ENCODE results near the gene SPEM1.
A peak's percentile ranks its signal among the peaks of the same experiment; 100 is the strongest.

The SPEM1 gene

GRCh38 chr17:7419819-7420610 lies at the start of gene SPEM1:
Gene SPEM1, plus strand, starts transcription at chr17:7420324. Its CDS starts 61 bp downstream, at chr17:7420385.
- DNase-seq: no peak

GRCh38 chr17:7370853-7371252 lies 49.3 kb upstream of the SPEM1 start:
- DNase-seq: no peak

- no peak for DNase-seq
These were observed 45.8 kb upstream of the SPEM1 start for GRCh38 chr17:7374353-7374752.

DNA sequence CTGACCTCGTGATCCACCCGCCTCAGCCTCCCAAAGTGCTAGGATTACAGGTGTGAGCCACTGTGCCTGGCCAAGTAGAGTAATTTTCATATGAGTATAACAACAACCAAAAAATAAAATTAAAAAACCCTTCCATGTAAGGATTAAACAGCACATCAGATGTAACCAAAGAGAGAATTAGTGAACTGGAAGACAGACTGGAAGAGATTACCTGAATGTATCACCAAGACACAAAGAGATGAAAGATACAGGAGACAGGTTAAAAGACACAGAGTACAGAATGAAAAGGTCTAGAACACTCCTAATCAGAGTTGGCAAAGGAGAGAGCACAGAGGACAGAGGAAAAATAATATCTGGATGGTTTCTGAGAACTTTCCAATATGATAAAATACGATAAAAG lies 41.0 kb upstream of the SPEM1 start:
- no peak for DNase-seq

DNA sequence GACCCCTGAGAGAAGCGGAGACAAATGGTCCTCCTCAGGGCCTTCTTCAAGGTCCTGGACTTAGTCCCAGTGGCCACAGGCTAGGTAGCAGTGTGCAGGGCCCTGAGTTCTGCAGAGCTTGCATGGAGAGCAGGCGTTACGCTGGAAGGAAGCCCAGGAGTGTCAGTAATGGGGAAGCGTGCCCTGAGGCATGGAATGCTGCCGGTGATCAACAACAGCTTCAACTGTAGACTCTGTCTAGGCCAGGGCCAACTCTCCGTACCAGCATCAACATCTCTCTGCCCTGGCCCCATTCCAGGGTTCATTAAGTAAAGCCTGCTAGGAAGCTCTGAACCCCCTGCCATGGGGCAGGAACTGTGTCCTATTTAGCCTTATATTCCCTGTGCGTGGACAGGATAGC lies 39.8 kb upstream of the SPEM1 start:
- no peak for DNase-seq

DNA sequence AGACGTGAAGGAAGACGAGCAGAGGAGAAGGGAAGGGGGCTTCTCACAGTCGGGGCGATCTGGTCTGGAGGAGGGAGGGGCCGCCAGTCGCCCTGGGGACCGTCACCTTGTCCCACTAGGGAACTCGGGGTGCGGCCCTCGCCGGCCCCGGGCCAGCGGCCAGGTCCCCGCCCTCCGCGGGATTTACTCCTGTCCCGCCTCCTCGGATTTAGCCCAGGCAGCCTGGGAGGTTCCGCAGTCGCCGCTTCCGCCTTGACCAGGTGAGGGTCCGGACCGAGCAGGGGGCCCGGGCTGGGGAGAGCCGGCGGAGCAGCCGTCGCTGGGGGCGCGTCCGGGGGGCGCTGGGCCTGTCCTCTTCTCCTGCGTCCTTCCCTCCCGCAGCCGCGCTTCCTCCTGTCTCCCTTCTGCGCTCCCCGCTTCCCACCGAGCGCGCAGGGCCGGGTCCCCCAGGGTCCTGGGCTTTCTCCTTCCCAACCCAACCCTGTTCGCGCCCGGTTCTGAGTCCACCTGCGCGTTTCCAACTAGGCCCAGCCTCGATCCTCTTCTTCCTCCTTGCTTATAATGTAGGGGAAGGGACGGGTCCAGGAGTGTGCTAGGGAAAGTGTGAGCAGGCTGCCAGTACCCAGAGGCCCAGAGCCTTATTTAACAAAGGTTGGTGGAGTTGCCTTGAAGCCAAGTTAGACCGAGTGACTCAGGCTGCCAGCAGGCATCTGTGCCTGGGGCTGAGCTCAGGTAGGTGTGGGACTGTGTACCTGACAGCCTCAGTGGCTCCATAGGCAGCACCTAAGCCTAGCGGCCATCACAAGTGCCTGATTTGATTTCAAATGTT lies 39.1 kb upstream of the SPEM1 start, which contains the start of gene TNK1:
TNK1 (plus strand) TSS at position 235 of the 829 bp plus-strand sequence. CDS start 1,838 bp downstream, outside the sequence.
- DNase-seq: no peak

GRCh38 chr17:7382901-7383300 lies 37.2 kb upstream of the SPEM1 start:
- DNase-seq: no peak

- DNase-seq: no peak
These were observed 36.8 kb upstream of the SPEM1 start for GRCh38 chr17:7383371-7383741.

- peak; percentile 76 to 86 for DNase-seq
These were observed 36.2 kb upstream of the SPEM1 start for GRCh38 chr17:7383742-7384488.

DNA sequence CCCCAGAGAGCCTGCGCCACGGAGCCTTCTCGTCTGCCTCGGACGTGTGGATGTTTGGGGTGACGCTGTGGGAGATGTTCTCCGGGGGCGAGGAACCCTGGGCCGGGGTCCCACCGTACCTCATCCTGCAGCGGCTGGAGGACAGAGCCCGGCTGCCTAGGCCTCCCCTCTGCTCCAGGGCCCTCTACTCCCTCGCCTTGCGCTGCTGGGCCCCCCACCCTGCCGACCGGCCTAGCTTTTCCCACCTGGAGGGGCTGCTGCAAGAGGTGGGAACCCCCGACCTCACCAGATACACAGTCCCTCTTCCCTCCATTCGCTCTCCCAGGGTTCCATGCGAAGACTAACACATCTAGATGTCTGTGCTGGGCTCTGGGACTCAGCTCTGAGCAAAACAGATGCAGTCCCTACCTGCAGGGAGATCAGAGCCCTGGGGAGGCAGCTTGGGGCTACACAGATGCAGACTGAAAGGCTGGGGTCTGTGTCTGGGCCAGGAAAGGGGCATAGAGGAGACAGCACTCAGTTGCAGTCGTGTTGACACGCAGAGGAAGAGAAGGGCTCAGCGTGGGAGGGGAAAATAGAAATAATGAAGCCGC lies 35.5 kb upstream of the SPEM1 start:
- DNase-seq: no peak

DNA sequence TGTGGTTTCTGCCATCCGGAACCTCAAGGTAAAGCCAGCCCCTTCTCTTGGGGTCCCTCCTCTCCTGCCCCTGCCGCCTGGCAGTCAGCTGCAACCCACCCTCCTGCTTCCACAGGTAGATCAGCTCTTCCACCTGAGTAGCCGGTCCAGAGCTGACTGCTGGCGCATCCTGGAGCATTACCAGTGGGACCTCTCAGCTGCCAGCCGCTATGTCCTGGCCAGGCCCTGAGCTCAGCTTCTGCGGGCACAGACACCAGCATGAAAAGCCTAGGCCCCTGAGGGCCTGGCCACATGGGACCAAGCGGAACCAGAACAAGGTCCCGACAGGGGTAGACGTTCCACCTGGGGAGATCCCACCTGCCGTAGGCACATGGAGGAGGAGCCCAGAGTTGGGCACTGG lies 31.3 kb upstream of the SPEM1 start:
- no peak for DNase-seq

GRCh38 chr17:7389924-7390910 lies 29.9 kb upstream of the SPEM1 start:
- no peak for DNase-seq

GRCh38 chr17:7391307-7391706 lies 28.8 kb upstream of the SPEM1 start:
- DNase-seq: no peak

- no peak for DNase-seq
These were observed 27.2 kb upstream of the SPEM1 start for GRCh38 chr17:7392696-7393612.

DNA sequence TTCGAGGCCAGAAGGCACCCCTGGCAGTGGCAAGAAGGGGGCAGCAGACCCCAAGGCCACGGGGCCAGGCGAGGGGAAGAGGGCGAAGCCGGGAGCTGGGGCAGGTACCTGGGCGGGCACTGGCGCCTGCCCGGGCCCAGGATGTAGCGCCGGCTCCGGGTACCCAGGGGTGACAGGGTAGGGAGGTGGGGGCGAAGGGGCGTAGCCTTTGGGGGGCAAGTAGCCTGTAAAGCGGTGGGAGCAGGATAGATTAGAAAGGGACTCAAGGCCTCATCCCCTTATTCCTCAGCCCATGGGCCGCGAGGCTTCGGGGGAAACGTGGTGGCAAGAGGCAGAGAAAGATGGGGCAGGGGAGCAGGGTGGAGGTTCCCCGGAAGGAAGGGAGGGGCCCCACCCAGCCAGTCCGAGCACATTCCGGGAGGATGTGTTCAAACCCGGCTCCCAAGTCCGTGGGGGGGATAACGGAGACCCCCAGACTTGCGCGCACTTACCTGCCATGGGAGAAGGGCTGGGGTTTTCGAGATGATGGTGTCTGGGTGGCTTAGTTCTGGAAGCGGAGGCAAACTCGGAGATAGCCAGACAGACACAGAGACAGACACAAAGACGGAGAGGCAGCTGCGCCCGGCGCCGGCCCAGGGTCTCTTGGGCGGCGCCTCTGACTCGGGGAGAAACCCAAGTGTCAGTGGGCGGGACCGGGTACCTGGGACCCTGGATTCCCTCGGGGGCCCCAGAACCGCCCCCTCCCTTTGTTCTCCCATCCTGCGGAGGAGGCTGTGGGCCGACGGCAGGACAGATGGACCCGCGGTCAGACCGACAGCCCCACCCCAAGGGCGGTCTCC lies 26.3 kb upstream of the SPEM1 start:
- DNase-seq: peak; percentile 76 to 81

GRCh38 chr17:7394452-7395191 lies 25.5 kb upstream of the SPEM1 start, which contains the start of gene PLSCR3:
Gene PLSCR3, minus strand, starts transcription at chr17:7394525. Its CDS starts 415 bp downstream, at chr17:7394110.
- peak; percentile 77 to 88 for DNase-seq

- DNase-seq: no peak
These were observed 24.0 kb upstream of the SPEM1 start for GRCh38 chr17:7396147-7396546.

DNA sequence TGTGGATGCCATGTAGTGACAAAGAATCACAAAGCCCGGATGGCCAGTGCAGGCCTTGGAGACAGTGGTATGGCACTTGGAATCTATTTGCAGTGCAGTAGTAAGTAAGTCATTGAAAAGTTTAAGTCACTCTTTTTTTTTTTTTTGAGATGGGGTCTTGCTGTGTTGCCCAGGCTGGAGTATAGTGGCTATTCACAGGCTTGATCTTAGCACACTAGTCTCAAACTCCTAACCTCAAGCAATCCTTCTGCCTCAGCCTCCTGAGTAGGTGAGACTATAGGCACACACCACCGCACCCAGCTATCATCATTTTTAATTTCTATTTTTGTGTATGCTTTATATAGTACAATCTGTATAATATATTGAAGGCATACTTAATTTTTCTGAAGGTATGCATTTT lies 21.5 kb upstream of the SPEM1 start:
- no peak for DNase-seq

All from CD4-positive, alpha-beta T cell treated with Interferon alpha-2 for 1 hour (primary cell).